Osteoblast (primary cell): ENCODE results near the gene ATXN1L. TPM values are rescaled to one million over a fixed set of nuclear protein-coding genes. Genes with fewer than 3 reads are reported as not detected.

Experiments
- DNase-seq: peaks from one replicate; pipeline ENCODE4 v3.0.0; 2011; ENCODE audit warnings: low spot score, mixed read lengths; ENCODE audit not compliant: insufficient read length; ENCODE audit errors: missing footprints
- H2AFZ ChIP-seq: 2 replicates; pipeline ENCODE4 v1.6.0; 2011; ENCODE audit warnings: mild to moderate bottlenecking, low read length
- H3K27ac ChIP-seq: 2 replicates; pipeline ENCODE4 v1.5.1; 2011; ENCODE audit warnings: mild to moderate bottlenecking, low read depth, low read length, moderate library complexity
- H3K27me3 ChIP-seq: 2 replicates; pipeline ENCODE4 v1.6.0; 2012; ENCODE audit warnings: mild to moderate bottlenecking, control low read depth, inconsistent platforms, low read length, moderate library complexity; ENCODE audit not compliant: insufficient read depth
- H3K36me3 ChIP-seq: 2 replicates; pipeline ENCODE4 v1.5.1; 2011; ENCODE audit warnings: mild to moderate bottlenecking, low read length, control low read depth, moderate library complexity; ENCODE audit not compliant: insufficient read depth
- H3K4me1 ChIP-seq: 2 replicates; pipeline ENCODE4 v1.5.1; 2011; ENCODE audit warnings: mild to moderate bottlenecking, low read length, control low read depth, moderate library complexity; ENCODE audit not compliant: insufficient read depth
- H3K4me2 ChIP-seq: 2 replicates; pipeline ENCODE4 v1.6.0; 2011; ENCODE audit warnings: mild to moderate bottlenecking, low read length; ENCODE audit not compliant: insufficient read depth
- H3K4me3 ChIP-seq: fragments of 200-600 bp; sonication (generic); 3 replicates; pipeline ENCODE4 v1.5.1; 2012; ENCODE audit warnings: mild to moderate bottlenecking, low read length, inconsistent platforms; ENCODE audit not compliant: insufficient read depth
- H3K79me2 ChIP-seq: 2 replicates; pipeline ENCODE4 v1.6.0; 2012; ENCODE audit warnings: mild to moderate bottlenecking, low read length, control low read depth, inconsistent platforms; ENCODE audit not compliant: insufficient read depth
- H3K9me3 ChIP-seq: 2 replicates; pipeline ENCODE4 v1.5.1; 2011; ENCODE audit warnings: low read depth, low read length, control low read depth
- H4K20me1 ChIP-seq: 2 replicates; pipeline ENCODE4 v1.6.0; 2012; ENCODE audit warnings: mild to moderate bottlenecking, low read length, control low read depth; ENCODE audit not compliant: insufficient read depth
- total RNA-seq: library from RNA; depleted of rRNA; stranded (reverse); fragments of >200 nt; gene quantifications from 2 replicates; pipeline ENCODE4 v1.2.3, GENCODE V29; 2012
- TF ChIP-seq, protein P1 (sequence below): IDR thresholded peaks from 2 replicates; pipeline ENCODE4 v1.5.1; 2011; ENCODE audit warnings: mild to moderate bottlenecking, low read depth, low read length, moderate library complexity; ENCODE audit errors: extremely low read depth

ATXN1L gene
- total RNA-seq, 1 donor, result 15.9 TPM

GRCh38 chr16:71867939-71868338 lies 22.2 kb downstream of the ATXN1L start:
- Histone ChIP-seq H4K20me1 (no peaks in the 10 kb centered on the region), H3K4me1 (no peaks in the 10 kb centered on the region), H3K27me3 (no peaks in the 10 kb centered on the region), H3K27ac (no peak overlapping the region), H3K36me3 (peaks cover 24% of the 10 kb centered on the region), H3K9me3 (no peaks in the 10 kb centered on the region), H2AFZ (no peak overlapping the region), H3K4me2 (no peak overlapping the region), H3K79me2 (no peaks in the 10 kb centered on the region), H3K4me3 (no peak overlapping the region)
- no peak for DNase-seq
- TF ChIP-seq, protein P1, sequence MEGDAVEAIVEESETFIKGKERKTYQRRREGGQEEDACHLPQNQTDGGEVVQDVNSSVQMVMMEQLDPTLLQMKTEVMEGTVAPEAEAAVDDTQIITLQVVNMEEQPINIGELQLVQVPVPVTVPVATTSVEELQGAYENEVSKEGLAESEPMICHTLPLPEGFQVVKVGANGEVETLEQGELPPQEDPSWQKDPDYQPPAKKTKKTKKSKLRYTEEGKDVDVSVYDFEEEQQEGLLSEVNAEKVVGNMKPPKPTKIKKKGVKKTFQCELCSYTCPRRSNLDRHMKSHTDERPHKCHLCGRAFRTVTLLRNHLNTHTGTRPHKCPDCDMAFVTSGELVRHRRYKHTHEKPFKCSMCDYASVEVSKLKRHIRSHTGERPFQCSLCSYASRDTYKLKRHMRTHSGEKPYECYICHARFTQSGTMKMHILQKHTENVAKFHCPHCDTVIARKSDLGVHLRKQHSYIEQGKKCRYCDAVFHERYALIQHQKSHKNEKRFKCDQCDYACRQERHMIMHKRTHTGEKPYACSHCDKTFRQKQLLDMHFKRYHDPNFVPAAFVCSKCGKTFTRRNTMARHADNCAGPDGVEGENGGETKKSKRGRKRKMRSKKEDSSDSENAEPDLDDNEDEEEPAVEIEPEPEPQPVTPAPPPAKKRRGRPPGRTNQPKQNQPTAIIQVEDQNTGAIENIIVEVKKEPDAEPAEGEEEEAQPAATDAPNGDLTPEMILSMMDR, result no peak

GRCh38 chr16:71869089-71869488 lies 23.3 kb downstream of the ATXN1L start:
- Histone ChIP-seq H3K4me3 (no peak overlapping the region), H3K79me2 (no peaks in the 10 kb centered on the region), H3K9me3 (no peaks in the 10 kb centered on the region), H3K4me2 (no peak overlapping the region), H3K27ac (no peak overlapping the region), H2AFZ (no peak overlapping the region), H3K4me1 (no peaks in the 10 kb centered on the region), H4K20me1 (no peaks in the 10 kb centered on the region), H3K36me3 (peaks cover 19% of the 10 kb centered on the region), H3K27me3 (no peaks in the 10 kb centered on the region)
- TF ChIP-seq, protein P1, result no peak
- no peak for DNase-seq

GRCh38 chr16:71870818-71871217 lies 25.0 kb downstream of the ATXN1L start:
- Histone ChIP-seq H2AFZ (no peak overlapping the region), H3K27me3 (no peaks in the 10 kb centered on the region), H3K4me1 (no peaks in the 10 kb centered on the region), H4K20me1 (no peaks in the 10 kb centered on the region), H3K79me2 (no peaks in the 10 kb centered on the region), H3K4me3 (no peak overlapping the region), H3K36me3 (peaks cover 8% of the 10 kb centered on the region), H3K4me2 (no peak overlapping the region), H3K27ac (no peak overlapping the region), H3K9me3 (no peaks in the 10 kb centered on the region)
- no peak for DNase-seq
- TF ChIP-seq, protein P1, result no peak

DNA sequence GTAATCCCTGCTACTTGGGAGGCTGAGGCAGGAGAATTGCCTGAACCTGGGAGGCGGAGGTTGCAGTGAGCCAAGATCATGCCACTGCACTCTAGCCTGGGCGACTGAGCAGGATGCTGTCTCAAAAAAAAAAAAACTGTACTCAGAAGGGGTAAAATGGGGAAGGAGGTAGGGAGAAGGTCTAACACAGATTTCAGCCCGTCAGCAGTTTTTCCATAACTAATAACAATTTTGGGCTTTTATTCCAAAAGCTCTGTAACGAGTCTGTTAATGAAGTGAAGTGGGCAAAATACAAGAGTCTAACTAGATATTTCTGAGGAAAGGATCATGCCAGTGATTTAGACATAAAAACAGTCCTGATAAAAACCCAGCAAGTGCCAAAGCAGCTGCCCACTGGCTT lies 27.4 kb downstream of the ATXN1L start:
- H3K36me3 ChIP-seq, result peaks cover 4% of the 10 kb centered on the region
- no peaks in the 10 kb centered on the region for H3K27me3 ChIP-seq

More for the DNA sequence above, 27.4 kb downstream of the ATXN1L start:
- no peak overlapping the region for H3K4me2 ChIP-seq
- no peak for DNase-seq
- no peaks in the 10 kb centered on the region for H4K20me1 ChIP-seq
- H3K27ac ChIP-seq, result no peak overlapping the region
- TF ChIP-seq, protein P1, result no peak
- H3K79me2 ChIP-seq, result no peaks in the 10 kb centered on the region
- H3K4me1 ChIP-seq, result no peaks in the 10 kb centered on the region
- no peaks in the 10 kb centered on the region for H3K9me3 ChIP-seq
- no peak overlapping the region for H3K4me3 ChIP-seq
- H2AFZ ChIP-seq, result no peak overlapping the region
